HuH-7 (cell line): Measurements from ENCODE around the gene PXDN.
"Not testable (repeated sequence)": the region's sequence is repeated elsewhere in the genome, so short reads cannot be mapped to it uniquely, and the experiment has no call there.

Experiments
- DNase-seq: peaks from one replicate; pipeline ENCODE4 v3.0.0; 2011; ENCODE audit warnings: low spot score

The PXDN gene

DNA sequence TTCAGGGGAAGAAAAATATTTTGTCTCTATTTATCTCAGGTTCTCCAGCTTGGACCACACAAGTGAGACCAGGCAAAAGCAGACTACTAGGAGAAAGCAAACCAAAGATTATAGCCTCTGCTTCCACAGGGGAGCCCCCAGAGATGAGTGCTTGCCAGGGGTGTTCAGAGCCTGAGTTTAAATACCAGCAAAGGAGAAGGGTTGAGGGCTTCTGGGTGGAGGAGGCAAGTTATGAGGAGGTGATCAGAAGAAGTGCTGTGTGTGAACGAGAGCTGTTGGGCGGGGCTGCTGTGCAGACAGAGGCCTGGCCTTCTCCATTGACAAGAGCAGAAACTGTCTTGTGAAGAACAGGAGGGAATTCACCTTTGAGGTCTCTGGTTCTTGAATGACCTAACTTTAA, 32.8 kb upstream of the PXDN start:
- no peak for DNase-seq

DNA sequence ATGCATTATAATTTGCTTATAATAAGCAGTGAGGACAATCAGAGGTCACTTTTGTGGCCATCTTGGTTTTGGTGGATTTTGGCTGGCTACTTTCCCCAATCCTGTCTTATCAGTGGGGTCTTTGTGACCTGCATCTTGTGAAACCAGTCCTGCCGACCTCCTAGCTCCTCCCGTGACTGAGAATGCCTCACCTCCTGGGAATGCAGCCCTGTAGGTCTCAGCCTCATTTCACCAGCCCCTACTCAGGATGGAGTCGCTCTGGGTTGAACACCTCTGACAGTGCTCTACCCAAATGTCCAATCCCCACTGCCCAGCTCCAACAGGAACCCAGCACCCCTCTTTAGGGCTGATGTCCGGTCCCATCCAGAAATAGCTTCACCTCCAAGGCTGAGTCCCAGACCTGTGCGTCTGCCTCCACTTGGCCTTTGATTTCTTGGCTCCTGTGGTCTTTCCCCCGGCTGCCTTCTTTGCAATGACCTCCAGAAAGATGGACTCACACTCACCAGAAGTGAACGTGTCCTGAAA, 31.3 kb upstream of the PXDN start:
- no peak for DNase-seq

DNA sequence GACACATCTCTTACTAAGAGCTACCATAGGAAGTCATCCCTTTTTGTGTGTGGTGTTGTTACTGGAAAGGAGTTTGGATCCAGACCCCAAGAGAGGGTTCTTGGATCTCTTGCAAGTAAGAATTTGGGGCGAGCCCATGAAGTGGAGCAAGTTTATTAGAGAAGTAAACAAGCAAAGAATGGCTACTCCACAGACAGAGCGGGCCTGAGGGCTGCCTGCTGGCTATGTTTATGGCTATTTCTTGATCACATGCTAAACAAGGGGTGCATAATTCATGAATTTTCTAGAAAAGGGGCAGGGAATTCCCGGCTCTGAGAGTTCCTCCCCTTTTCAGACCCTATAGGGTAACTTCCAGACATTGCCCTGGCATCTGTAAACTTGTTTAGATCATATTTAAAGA, 30.6 kb upstream of the PXDN start:
- DNase-seq: no peak

DNA sequence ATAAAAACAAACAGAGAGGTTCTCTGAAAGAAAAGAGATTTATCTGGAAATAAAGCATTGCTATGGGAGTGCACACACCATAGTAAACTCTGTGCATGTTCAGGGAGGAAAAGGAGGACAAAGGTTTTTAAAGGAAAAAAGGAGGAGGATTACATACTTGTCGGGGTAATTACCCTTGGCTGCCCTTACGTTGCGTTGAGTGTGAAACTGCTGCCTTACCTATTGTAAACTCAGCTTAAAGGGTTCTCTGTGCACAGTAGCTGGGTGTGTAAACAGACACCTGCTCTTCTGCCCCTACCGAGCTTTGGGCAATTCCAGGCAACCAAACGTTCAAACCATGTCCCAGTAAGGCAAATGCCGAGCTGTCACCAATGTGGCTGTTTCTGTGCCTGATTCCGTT, 29.6 kb upstream of the PXDN start:
- no peak for DNase-seq

DNA sequence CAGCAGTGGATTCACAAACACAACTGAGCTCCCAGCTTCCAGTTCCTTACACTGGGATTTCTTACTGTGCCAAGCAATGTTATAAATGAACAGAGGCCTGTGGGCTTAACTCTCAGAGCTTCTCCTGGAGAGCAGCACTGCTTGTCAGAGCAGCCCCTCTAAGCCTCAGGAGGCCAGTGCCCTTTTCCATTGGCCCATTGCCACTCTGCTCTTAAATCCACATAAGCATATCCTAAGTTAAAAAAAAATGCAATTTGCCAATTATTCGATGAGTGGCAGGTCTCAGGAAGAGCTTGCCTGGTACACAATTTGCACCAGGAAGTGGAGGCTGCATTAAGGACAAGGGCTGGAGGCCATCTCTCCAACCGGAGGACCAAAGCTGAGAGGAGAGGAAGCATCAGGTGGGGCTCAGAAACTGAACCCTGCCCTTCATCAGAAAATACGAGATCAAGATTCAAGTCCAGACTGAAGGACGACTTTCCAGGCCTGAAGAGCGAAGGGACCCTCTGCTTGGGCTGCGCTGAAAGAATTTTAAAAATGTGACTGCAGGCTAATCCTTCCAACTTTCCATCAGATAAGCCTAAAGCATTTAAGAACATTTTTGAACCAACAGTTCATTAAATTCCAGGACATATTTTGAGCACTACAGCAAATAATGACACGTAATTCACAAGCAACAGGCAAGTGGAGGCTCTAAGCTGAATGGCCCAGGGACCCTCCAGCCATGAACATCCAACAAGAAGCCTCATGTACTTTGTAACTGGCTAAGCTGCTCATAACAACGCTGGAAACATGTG, 28.4 kb upstream of the PXDN start:
- DNase-seq: no peak

DNA sequence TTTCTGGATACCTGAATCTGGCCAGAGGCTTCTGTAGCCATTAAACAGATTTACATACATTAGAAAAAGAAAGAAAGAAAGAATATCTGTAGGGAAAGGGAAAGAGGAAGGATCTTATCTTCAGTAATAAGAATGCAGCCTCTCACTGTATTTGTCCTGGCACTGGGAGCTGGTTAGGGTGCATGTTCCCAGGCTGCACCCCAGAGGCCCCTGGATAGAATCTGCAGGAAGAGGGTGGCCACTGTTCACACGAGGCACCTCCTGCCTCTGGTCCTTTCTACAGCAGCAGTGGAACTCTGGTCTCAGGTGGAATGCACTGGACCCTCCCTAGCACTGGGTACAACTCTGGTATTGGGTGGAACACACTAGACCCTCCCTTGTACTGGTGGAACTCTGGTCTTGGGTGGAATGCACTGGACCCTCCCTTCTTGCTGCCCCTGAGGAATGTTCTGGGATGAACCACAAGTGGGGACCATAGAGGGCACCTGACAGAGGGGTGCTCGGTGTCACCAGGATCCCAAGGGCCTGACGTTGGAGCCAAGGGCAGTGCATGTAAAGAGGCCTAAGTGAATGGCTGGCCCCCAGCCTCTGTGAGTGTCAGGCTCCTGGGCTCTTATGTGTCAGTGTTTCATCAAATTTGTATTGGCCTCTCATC, 27.4 kb upstream of the PXDN start:
- DNase-seq: no peak

DNA sequence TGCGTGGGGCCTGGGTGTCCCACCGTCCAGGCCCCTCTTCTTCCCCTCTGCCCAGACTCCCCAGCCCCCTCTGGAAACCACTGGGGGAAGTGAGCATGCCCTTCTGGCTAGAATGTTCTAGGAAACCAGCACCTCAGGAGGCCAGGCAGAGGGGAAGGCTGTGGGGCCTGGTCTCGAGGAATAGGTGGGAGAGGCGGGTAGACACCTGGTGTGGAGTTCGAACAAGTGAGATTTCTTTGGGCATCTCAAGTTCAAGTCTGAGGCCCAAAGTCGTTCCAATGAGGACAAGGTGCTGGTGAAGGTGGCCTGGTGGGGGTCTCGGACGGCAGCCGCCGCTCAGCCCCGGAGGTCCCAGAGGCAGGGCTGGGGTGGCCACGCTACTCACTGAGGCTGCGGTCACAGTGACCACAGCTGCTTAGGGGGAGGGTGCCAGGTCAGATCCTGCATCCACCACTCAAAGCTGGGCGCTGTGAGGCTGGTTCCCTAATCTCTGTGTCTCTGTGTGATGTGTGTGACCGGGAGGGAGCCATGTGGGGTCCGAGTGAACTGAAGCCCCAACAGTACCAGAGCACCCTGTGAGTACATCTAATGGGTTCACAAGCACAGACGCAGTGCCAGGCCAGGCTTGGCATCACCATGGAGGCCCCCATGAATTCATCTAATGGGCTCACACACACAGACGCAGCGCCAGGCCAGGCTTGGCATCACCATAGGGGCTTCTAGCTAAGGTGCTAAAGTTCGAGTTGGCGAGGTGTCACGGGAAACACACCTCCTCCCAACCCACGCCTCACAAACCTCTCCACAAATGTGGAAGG, 26.5 kb upstream of the PXDN start:
- DNase-seq: no peak

DNA sequence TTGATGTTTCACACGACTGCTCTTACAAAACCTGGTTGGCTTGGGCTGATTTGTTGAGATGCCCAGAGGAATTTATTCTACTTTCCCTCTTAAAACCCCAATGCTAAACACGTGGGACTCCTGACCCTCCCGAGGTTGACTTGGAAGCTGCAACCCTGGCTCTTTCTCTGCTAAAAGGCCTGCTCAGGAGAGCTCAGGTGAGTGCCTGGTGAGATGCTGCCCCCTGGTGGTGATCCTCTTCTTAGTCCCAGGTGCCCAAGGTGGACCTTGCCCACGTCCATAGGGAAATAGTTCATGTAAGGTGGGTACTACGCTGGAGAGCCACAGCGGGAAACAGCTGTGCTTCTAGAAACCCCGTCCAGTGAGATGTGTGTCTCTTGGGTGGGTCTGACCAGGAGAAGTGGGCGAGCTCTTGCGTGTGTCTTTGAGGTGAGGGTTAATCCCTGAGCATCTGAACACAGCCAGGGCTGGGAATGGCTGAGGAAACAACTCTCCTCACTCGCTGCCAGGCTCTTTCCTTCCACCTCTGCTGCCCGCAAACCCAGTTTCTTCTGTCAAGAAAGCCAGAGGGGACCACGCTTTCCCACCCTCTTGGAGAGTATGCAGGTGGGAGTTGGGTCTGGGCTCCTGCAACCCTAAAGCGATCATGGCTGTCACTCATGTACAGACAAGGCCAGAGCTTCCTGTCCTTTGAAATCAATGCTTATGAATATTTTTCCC, 25.5 kb upstream of the PXDN start:
- peak; percentile 84 for DNase-seq

DNA sequence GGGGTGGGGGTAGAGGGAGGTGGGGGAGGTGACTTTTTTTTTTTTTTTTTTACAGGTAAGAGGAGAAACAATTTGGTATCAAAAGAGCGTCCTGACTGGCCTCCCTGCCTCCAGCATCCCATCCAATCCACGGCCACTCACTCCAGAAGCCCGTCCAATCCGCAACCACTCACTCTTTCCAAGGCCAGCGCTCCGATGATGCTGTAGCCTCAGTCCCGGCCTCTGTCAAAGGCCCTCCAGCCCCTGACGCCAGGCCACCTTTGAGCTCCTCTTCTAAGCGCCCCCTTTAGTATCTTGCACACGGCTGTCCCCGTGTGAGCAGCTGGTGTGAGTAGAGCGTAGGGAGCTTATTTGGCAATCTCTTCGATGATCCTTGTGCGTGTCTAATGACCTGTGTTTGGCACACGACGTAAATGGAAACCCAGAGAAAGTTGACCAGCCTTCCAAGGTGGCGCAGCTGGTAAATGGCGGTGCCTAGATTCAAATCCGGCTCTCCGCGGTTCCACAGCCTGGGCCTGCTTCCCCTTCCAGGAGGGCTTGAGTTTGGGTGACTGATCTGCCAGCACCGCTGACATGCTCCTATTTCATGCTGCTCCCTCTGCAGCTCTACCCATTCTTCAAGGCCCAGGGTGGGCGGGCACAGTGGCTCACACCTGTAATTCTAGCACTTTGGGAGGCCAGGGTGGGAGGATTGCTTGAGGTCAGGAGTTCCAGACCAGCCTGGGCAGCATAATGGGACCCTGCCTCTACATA, 23.8 kb upstream of the PXDN start:
- DNase-seq: no peak

DNA sequence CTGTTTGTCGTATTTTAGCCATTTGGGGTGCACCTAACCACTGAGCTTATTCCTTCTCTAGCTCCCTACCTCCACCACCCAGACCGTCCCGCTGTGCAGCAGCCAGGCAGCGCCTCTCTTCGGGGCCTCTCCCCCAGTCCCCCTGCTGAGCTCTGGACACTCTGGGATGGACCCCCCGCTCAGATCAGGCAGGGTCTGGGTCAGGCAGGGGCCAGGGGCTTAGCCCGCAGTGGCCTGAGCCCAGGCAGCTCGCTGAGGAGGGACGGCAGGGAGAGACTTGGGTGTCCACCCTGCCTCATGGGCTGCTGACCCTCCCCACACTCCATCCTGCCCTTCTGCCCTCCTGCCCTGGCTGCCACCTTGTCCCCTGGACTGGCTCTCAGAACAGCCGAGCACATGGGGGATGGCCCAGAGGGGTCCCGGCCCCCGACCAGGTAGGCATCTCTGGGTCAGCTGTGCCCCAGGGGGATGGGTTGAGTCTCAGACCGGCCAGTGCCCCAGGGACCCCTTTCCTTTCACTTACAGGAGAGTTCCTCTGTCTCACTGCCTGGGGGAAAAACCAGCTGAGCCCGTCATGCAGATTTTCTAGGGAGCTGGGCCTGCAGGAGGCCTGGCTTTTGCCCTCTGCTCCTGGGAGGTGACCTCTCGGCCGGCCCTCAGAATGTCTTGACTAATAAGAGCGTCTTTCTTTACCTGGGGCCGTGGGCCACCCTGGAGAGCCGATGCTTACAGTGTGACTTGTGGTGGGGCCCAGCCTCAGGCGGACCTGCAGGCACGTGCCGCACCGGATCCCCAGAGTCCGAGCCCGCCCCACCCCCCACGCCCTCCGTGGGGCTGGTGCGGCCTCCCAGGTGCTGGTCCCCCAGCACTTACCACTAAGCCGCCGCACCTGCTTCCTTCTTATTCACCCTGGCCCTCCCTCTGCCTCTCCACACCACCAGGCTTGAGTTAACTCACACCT, 22.8 kb upstream of the PXDN start:
- no peak for DNase-seq

DNA sequence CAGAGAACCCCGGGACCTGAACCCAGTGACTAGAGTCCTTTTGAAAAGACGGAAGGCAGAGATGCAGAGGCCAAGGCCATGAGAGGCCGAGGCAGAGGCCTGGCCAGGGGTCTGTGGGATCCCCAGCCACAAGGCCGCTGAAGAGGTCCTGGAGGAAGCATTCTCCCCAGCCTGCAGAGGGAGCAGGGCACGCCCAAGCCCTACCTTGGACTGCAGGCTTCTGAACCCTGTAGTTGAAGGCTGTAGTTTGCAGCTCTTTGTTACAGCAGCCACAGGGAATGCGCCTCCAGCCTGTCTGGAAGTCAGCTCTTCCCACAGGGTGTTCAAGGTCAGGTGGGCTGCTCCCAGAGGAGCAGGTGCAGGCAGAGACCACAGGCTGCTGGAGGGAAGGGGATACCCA, 22.1 kb upstream of the PXDN start:
- DNase-seq: no peak

DNA sequence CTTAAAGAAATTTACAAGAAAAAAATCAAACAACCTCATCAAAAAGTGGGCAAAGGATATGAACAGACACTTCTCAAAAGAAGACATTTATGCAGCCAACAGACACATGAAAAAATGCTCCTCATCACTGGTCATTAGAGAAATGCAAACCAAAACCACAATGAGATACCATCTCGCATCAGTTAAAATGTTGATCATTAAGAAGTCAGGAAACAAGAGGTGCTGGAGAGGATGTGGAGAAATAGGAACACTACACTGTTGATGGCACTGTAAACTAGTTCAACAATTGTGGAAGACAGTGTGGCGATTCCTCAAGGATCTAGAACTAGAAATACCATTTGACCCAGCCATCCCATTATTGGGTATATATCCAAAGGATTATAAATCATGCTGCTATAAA, 20.9 kb upstream of the PXDN start:
- DNase-seq: not testable (repeated sequence)

DNA sequence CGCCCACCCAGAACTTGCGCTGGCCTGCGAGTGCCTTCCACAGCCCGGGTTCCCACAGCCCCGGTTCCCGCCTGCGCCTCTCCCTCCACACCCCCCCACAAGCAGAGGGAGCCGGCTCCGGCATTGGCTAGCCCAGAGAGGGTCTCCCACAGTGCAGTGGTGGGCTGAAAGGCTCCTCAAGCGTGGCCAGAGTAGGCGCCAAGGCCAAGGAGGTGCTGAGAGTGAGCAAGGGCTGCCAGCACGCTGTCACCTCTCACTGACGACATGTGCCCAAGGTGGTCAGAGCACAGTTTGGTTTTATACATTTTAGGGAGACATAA, 15.3 kb upstream of the PXDN start:
- DNase-seq: no peak

DNA sequence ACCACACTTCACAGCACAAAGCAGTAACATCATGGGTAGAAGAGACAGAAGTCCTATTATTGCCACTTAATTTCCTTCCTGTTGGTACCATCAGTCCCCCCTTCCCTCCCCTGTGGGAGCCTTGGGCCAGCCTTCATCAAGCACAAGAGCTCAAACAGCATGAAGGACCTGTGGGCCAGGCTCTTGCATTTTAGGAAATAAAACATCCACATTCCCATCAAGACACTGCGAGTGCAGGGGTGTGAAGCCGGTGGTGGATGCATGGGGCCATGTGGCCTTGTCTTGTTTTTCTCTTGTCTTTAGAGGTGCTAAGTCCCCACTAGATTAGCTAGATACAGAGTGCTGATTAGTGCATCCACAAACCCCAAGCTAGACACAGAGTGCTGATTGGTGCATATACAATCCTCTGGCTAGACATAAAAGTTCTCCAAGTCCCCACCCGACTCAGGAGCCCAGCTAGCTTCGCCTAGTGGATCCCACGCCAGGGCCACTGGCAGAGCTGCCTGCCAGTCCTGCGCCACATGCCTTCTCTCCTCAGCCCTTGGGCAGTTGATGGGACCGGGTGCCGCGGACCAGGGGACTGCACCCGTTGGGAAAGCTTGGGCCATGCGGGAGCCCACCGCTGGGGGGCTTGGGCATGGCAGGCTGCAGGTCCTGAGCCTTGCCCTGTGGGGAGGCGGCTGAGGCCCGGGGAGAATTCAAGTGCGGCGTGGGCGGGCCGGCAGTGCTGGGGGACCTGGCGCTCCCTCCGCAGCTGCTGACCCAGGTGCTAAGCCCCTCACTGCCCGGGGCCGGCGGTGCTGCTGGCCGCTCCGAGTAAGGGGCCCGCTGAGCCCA, 14.7 kb upstream of the PXDN start:
- DNase-seq: no peak

DNA sequence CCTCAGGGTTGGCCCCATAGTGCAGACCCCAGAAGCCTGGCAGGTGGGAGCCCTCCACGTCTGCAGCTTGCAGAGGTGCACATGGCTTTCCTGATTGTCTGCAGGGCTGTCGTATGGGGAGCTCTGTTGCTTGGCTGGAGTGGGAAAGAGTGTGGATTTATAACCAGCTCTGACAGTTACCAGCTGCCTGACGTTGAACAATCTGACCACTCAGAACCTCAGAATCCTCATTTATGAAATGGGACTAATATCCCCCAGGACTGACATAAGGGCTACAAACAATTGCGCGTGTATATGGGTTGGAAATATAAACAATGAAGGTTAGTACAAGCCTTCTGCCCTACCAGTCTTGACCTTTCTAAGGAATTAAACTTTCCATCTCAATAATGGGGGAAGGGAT, 13.9 kb upstream of the PXDN start:
- DNase-seq: no peak

DNA sequence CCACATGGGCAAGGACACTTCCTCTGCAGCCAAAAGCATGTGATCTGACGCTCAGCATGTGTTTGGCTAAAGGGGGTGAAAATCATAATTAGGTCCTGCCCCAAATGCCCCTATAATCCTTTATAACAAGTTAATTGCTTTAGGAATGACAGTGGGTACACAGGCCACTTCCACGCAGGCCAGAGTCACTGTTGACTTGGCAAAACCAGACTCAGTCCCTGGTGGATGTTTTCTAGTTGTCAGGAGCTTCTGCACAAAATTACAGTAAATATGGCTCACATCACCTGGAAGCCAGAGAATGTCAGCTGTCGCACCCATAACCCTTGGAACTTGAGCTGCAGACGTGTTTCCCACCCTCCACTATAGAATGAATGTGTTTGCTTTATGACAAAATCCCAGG, 13.3 kb upstream of the PXDN start:
- no peak for DNase-seq

DNA sequence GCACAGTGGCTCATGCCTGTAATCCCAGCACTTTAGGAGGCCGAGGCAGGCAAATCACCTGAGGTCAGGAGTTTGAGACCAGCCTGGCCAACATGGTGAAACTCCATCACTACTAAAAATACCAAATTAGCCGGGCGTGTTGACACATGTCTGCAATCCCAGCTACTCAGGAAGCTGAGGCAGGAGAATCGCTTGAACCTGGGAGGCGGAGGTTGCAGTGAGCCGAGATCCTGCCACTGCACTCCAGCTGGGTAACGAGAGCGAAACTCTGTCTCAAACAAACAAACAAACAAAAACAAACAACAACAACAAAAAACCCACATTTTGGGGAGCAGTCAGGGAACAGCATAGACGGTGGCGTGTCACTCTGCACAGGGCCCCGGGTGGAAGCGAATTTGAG, 12.8 kb upstream of the PXDN start:
- DNase-seq: not testable (repeated sequence)

DNA sequence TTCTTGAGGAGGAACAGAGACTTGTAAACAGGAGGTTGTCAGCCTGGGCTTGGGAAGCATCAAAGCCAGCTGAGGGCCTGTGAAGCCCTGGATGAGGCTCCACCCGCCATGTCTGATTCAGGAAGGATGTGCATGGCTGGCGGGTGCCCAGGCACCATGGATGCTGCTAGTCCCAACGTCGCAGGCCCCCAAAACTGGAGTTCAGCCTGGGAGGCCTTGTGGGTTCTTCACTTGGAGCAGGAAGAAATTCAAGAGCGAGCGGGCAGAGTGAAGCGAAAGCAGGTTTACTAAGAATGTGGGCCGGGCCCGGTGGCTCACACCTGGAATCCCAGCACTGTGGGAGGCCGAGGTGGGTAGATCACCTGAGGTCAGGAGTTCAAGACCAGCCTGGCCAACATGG, 12.1 kb upstream of the PXDN start:
- DNase-seq: no peak

DNA sequence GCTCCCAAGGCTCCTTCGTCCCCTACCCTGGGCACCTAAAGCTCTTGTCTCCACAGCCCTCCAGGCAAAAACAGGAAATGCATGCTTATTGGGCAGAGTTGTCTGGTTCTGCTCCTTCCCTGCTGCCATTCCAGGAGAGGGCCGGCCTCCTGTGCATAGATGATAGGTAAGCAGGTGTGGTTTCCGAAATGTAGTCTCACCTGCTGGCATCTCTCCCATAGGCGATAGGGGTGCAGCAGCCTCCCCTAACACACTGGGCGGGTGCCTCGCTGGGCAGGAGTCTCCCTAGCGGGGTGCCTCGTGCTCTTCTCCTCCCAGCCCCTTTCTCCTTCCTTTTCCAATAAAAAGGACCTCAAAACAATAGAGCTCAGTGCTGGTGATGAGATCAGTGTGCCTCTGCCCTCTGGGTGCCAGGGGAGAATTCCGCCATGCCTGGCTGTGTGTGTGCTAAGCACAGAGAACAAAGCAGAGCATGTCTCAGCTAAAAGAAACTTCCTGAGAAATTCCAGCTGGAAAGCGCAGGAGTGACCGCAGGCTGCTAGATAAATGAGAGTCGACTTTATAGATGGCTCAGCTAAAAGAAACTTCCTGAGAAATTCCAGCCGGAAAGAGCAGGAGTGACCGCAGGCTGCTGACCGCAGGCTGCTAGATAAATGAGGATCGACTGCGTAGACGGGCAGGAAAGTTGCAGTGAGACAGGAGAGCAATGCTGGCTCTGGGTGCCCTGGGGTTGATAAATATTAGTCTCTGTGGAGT, 11.3 kb upstream of the PXDN start:
- DNase-seq: no peak
